ENCODE measurements around the gene NOC4L. TPM values are rescaled to one million over a fixed set of nuclear protein-coding genes. Genes with fewer than 3 reads are reported as not detected.
"Not testable (repeated sequence)": the region's sequence is repeated elsewhere in the genome, so short reads cannot be mapped to it uniquely, and the experiment has no call there.

Gene NOC4L
- total RNA-seq, 1 experiment from 2014 or later: 41.4 TPM

DNA sequence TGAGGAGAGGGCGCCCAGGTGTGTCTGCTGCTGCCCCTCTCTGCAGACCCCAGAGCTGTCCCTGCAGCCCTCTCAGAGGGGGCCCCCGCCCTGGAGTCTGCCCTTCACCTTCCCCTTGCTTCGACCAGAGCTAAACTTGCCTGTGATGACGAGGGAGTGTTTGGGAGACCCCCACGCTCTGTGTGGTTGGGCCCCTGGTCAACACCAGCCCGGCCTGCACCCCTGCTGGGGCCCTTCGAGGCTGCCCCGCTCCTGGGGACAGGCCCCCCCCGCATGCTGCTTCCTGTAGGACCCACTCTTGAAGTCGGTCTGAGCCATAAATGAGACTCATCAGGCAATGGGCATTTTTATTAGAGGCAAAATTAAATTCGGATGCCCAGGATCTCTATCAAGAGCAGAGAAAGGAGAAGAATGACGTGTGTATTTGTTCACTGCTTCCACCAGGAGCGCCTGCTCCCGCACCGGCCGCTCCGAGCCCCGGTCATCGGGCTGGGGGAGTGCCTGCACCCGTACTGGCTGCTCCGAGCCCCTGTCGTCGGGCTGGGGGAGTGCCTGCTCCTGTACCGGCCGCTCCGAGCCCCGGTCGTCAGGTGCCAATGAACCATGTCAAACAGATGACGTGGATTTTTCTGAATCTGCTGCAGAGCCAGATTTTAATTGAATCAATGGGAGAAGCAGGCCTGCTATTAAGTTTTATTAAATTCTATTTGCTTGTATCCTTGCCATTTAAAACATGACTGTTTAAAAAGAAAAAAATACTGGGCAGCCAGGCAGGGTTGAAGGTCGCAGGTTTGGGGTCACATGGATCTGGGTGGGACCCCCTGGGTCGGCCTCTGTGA, 47.7 kb downstream of the NOC4L start:
- DNase-seq (ENCODE audit: low spot score) (no peak), ATAC-seq (no peak)
- H3K36me3 Mint-ChIP-seq: peaks cover 10% of the 10 kb centered on the region
- peaks cover 3% of the 10 kb centered on the region for H3K4me1 Mint-ChIP-seq
- no peak overlapping the region for H3K27ac Mint-ChIP-seq
- peaks cover 14% of the 10 kb centered on the region for H3K9me3 Mint-ChIP-seq
- TF ChIP-seq, protein P1, sequence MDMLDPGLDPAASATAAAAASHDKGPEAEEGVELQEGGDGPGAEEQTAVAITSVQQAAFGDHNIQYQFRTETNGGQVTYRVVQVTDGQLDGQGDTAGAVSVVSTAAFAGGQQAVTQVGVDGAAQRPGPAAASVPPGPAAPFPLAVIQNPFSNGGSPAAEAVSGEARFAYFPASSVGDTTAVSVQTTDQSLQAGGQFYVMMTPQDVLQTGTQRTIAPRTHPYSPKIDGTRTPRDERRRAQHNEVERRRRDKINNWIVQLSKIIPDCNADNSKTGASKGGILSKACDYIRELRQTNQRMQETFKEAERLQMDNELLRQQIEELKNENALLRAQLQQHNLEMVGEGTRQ (CRISPR knock-in tag; IDR thresholded peaks at IDR 0.05): no peak
- TF ChIP-seq GTF2I (CRISPR knock-in tag; conservative IDR thresholded peaks at IDR 0.05): no peak
- TF ChIP-seq, protein P2, sequence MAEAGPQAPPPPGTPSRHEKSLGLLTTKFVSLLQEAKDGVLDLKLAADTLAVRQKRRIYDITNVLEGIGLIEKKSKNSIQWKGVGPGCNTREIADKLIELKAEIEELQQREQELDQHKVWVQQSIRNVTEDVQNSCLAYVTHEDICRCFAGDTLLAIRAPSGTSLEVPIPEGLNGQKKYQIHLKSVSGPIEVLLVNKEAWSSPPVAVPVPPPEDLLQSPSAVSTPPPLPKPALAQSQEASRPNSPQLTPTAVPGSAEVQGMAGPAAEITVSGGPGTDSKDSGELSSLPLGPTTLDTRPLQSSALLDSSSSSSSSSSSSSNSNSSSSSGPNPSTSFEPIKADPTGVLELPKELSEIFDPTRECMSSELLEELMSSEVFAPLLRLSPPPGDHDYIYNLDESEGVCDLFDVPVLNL (CRISPR knock-in tag; IDR thresholded peaks at IDR 0.05; ENCODE audit: borderline replicate concordance, low read depth): no peak
- no peak for TF ChIP-seq CBFB (CRISPR knock-in tag; IDR thresholded peaks at IDR 0.05; ENCODE audit: low read depth)
- no peak overlapping the region for H3K4me3 Mint-ChIP-seq
- CTCF ChIA-PET: interaction anchor here (0.7 to 1.0 kb wide), 2 partner anchors 18 to 38 kb away, joined by 3 read pairs; no protein-coding TSS in a partner anchor
- POLR2A ChIA-PET: no interaction called here
- H3K27me3 Mint-ChIP-seq (ENCODE audit: low read depth): peaks cover 66% of the 10 kb centered on the region

DNA sequence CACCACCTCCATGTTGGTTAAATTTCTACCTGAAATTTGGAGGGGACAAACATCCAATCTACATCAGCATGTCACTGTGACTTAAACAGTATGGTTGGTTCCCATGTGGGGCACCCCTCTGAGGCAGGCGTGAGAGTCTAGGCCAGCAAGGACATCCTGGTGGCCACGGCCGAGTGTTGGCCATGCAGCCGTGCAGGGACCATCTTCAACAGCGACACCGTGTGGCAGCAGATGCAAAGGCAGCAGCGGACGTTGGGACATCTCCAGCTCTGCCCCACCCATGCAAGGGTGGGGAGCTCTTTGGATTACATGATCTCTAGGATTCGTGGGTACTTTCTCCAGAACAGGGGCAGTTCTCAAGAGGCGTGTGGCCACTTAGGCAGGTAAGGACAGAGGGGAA, 49.8 kb downstream of the NOC4L start:
- Mint-ChIP-seq H3K36me3 (peaks cover 10% of the 10 kb centered on the region), H3K4me3 (no peak overlapping the region), H3K4me1 (peaks cover 3% of the 10 kb centered on the region), H3K27me3 (ENCODE audit: low read depth) (peaks cover 57% of the 10 kb centered on the region), H3K27ac (no peak overlapping the region), H3K9me3 (peaks cover 14% of the 10 kb centered on the region)
- CTCF ChIA-PET: interaction anchor here (0.6 to 1.7 kb wide), 16 partner anchors 11 to 135 kb away, joined by 3 to 22 read pairs (median 4); partner anchors contain the start of gene GALNT9
- POLR2A ChIA-PET: no interaction called here
- peak; percentile 61 for DNase-seq (ENCODE audit: low spot score)
- no peak for ATAC-seq
- TF ChIP-seq, protein P3, sequence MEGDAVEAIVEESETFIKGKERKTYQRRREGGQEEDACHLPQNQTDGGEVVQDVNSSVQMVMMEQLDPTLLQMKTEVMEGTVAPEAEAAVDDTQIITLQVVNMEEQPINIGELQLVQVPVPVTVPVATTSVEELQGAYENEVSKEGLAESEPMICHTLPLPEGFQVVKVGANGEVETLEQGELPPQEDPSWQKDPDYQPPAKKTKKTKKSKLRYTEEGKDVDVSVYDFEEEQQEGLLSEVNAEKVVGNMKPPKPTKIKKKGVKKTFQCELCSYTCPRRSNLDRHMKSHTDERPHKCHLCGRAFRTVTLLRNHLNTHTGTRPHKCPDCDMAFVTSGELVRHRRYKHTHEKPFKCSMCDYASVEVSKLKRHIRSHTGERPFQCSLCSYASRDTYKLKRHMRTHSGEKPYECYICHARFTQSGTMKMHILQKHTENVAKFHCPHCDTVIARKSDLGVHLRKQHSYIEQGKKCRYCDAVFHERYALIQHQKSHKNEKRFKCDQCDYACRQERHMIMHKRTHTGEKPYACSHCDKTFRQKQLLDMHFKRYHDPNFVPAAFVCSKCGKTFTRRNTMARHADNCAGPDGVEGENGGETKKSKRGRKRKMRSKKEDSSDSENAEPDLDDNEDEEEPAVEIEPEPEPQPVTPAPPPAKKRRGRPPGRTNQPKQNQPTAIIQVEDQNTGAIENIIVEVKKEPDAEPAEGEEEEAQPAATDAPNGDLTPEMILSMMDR (IDR thresholded peaks at IDR 0.05): peak; percentile 79
- TF ChIP-seq, protein P4, sequence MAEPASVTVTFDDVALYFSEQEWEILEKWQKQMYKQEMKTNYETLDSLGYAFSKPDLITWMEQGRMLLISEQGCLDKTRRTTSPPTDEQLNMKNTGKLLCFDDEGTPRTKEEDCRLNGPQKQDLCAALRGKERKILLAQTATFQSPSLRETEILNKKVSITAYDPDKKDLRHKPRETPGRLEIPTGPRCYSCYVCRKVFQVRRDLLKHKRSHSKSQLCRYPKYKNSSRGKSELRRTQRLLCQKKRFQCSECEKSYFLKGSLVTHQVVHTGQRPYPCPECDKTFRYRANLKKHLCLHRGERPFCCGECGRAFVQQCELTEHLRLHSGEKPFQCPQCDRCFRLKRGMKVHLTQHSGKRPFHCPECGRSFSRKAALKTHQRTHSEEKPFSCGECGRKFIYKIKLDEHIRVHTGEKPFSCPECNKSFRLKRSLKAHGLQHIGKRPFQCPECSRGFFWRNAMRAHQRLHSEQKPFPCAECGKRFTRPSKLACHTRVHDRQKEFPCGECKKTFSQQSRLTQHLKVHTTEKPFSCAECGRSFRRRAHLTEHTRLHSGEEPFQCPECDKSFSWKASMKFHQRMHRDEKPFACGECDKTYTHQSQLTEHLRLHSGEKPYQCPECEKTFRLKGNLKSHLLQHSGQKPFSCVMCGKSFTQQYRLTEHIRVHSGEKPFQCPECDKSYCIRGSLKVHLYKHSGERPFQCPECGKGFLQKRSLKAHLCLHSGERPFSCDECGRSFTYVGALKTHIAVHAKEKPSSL (CRISPR knock-in tag; conservative IDR thresholded peaks at IDR 0.05): no peak

DNA sequence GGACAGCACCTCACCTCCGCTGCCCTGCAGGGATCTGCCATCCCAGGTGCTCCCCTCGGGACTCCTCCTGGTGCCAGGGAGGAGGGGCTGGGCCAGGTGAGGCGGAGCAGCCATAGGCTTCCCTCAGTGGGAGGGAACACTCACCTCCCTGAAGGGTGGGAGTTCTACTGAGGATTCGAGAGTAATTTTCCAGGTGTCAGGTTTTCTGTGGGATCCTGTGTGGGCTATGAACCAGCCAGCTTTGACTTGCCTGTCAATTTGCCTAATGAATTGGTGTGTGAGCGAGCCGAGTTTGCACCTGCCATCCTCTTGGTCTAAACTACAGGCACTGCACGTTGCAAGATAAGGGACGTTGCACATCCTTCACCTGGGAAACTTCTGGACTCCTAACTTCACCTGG, 50.3 kb downstream of the NOC4L start:
- Mint-ChIP-seq H3K27ac (no peak overlapping the region), H3K27me3 (ENCODE audit: low read depth) (peaks cover 53% of the 10 kb centered on the region), H3K9me3 (peaks cover 14% of the 10 kb centered on the region), H3K36me3 (peaks cover 10% of the 10 kb centered on the region), H3K4me3 (no peak overlapping the region), H3K4me1 (no peaks in the 10 kb centered on the region)
- ChIA-PET CTCF (interaction anchor here (0.6 to 1.7 kb wide), 16 partner anchors 10 to 134 kb away, joined by 3 to 22 read pairs (median 4); partner anchors contain the start of gene GALNT9), POLR2A (no interaction called here)
- no peak for ATAC-seq
- no peak for DNase-seq (ENCODE audit: low spot score)
- TF ChIP-seq, protein P5, sequence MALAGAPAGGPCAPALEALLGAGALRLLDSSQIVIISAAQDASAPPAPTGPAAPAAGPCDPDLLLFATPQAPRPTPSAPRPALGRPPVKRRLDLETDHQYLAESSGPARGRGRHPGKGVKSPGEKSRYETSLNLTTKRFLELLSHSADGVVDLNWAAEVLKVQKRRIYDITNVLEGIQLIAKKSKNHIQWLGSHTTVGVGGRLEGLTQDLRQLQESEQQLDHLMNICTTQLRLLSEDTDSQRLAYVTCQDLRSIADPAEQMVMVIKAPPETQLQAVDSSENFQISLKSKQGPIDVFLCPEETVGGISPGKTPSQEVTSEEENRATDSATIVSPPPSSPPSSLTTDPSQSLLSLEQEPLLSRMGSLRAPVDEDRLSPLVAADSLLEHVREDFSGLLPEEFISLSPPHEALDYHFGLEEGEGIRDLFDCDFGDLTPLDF (CRISPR knock-in tag; IDR thresholded peaks at IDR 0.05): no peak
- TF ChIP-seq NFYB (CRISPR knock-in tag; conservative IDR thresholded peaks at IDR 0.05; ENCODE audit: low read depth) (no peak), RORB (CRISPR knock-in tag; IDR thresholded peaks at IDR 0.05) (no peak), SMAD3 (CRISPR knock-in tag; IDR thresholded peaks at IDR 0.05; ENCODE audit: borderline replicate concordance) (no peak), PRRX2 (CRISPR knock-in tag; IDR thresholded peaks at IDR 0.05) (no peak), SOX15 (CRISPR knock-in tag; IDR thresholded peaks at IDR 0.05) (no peak), GRHL2 (CRISPR knock-in tag; IDR thresholded peaks at IDR 0.05; ENCODE audit: insufficient replicate concordance, severe bottlenecking) (no peak), ZNF121 (CRISPR knock-in tag; IDR thresholded peaks at IDR 0.05) (no peak), IRF2 (CRISPR knock-in tag; IDR thresholded peaks at IDR 0.05; ENCODE audit: borderline replicate concordance, low read depth) (no peak), EMX1 (CRISPR knock-in tag; IDR thresholded peaks at IDR 0.05) (no peak), ATF1 (CRISPR knock-in tag; IDR thresholded peaks at IDR 0.05) (no peak), ZNF396 (CRISPR knock-in tag; IDR thresholded peaks at IDR 0.05; ENCODE audit: borderline replicate concordance) (no peak)
- TF ChIP-seq, protein P6, sequence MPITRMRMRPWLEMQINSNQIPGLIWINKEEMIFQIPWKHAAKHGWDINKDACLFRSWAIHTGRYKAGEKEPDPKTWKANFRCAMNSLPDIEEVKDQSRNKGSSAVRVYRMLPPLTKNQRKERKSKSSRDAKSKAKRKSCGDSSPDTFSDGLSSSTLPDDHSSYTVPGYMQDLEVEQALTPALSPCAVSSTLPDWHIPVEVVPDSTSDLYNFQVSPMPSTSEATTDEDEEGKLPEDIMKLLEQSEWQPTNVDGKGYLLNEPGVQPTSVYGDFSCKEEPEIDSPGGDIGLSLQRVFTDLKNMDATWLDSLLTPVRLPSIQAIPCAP (CRISPR knock-in tag; IDR thresholded peaks at IDR 0.05): no peak
- TF ChIP-seq, protein P7, sequence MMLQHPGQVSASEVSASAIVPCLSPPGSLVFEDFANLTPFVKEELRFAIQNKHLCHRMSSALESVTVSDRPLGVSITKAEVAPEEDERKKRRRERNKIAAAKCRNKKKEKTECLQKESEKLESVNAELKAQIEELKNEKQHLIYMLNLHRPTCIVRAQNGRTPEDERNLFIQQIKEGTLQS (CRISPR knock-in tag; conservative IDR thresholded peaks at IDR 0.05): no peak

DNA sequence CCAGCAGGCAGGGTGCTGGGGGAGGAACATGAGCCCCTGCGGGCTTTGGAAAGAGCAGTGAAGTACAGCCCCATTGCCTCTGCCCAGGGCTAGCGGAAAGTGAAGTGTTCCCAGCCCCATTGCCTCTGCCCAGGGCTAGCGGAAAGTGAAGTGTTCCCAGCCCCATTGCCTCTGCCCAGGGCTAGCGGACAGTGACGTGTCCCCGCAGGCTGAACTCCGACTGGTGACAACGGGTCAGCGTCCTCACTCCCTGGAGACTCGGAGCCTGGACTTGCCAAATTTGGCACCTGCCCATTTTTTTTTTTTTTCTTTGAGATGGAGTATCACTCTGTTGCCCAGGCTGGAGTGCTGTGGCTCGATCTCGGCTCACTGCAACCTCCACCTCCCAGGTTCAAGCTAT, 51.0 kb downstream of the NOC4L start:
- H3K4me3 Mint-ChIP-seq; POLR2A ChIA-PET; DNase-seq (ENCODE audit: low spot score); ATAC-seq; H3K4me1 Mint-ChIP-seq; H3K27ac Mint-ChIP-seq: not testable (repeated sequence)
- H3K36me3 Mint-ChIP-seq: peaks cover 10% of the 10 kb centered on the region
- CTCF ChIA-PET: interaction anchor here (0.7 to 1.5 kb wide), 3 partner anchors 19 to 151 kb away, joined by 3 read pairs; no protein-coding TSS in a partner anchor
- peaks cover 54% of the 10 kb centered on the region for H3K27me3 Mint-ChIP-seq (ENCODE audit: low read depth)
- H3K9me3 Mint-ChIP-seq: peaks cover 14% of the 10 kb centered on the region
